Measurements from ENCODE around the gene SIRPB1.

- no peak for TF ChIP-seq CTCF (IDR thresholded peaks at IDR 0.05; ENCODE audit: low read length)
- TF ChIP-seq EZH2 (IDR thresholded peaks at IDR 0.05; ENCODE audit: borderline replicate concordance, low read length): no peak
Measured at GRCh38 chr20:1588533-1589460, 31.0 kb downstream of the SIRPB1 start.
